GM20000 (cell line): ENCODE results near the gene PROSER3.
A peak's percentile ranks its signal among the peaks of the same experiment; 100 is the strongest.

Source experiments
- DNase-seq: peaks from one replicate; pipeline ENCODE4 v3.0.0; 2012; ENCODE audit warnings: low spot score
- CTCF ChIP-seq: IDR thresholded peaks from 2 replicates; pipeline ENCODE4 v1.5.1; 2012; ENCODE audit warnings: mild to moderate bottlenecking, control low read depth; ENCODE audit errors: extremely low read depth, missing control alignments

The PROSER3 gene

DNA sequence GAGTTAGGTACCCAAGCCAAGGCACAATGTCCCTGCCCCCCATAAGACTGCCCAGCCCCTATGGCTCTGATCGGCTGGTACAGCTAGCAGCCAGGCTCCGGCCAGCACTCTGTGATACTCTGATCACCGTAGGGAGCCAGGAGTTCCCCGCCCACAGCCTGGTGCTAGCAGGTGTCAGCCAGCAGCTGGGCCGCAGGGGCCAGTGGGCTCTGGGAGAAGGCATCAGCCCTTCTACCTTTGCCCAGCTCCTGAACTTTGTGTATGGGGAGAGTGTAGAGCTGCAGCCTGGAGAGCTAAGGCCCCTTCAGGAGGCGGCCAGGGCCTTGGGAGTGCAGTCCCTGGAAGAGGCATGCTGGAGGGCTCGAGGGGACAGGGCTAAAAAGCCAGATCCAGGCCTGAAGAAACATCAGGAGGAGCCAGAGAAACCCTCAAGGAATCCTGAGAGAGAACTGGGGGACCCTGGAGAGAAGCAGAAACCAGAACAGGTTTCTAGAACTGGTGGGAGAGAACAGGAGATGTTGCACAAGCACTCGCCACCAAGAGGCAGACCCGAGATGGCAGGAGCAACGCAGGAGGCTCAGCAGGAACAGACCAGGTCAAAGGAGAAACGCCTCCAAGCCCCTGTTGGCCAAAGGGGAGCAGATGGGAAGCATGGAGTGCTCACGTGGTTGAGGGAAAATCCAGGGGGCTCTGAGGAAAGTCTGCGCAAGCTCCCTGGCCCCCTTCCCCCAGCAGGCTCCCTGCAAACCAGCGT lies 43.2 kb upstream of the PROSER3 start:
- no peak for DNase-seq
- peak; percentile 11 for TF ChIP-seq CTCF

DNA sequence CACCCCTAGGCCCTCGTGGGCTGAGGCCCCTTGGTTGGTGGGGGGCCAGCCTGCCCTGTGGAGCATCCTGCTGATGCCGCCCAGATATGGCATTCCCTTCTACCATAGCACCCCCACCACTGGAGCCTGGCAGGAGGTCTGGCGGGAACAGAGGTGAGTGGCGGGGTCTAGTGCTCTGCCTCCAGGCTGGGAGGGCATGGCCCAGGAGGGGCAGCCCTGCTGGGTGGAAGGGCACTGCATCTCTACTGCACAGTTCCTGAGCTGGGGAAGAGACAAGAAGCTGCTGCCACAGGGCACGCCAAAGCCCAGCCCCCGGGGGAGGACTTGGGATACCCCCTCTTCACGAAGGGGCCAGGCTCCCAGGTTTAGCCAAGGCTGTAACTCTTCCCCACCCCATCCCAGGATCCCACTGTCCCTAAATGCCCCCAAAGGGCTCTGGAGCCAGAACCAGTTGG lies 42.6 kb upstream of the PROSER3 start:
- DNase-seq, result no peak
- TF ChIP-seq CTCF, result no peak

DNA sequence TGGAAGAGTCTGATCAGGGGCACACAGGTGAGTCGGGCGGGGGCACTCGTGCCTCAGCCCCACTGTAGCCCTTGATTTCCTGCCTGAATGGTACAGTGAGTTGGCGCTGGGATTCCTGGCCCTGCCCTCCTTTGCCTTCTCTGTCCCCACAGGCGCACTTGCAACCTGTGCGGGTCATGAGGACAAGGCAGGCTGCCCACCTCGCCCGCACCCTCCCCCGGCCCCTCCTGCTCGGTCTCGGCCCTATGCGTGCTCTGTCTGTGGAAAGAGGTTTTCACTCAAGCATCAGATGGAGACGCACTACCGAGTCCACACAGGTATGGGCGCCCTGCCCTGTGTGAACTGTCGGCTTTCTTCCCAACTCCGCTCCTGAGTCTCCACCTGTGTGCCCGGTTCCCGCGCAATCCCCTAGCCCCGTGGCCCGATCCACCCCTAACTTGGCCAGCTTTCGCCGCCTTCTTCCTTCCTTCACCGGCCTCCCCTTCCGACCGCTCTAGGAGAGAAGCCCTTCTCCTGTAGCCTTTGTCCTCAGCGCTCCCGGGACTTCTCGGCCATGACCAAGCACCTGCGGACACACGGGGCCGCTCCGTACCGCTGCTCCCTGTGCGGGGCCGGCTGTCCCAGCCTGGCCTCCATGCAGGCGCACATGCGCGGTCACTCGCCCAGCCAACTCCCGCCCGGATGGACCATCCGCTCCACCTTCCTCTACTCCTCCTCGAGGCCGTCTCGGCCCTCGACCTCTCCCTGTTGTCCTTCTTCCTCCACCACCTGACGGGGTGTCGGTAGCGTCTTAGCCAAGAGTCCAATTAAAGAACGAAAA lies 41.8 kb upstream of the PROSER3 start:
- DNase-seq, result no peak

DNA sequence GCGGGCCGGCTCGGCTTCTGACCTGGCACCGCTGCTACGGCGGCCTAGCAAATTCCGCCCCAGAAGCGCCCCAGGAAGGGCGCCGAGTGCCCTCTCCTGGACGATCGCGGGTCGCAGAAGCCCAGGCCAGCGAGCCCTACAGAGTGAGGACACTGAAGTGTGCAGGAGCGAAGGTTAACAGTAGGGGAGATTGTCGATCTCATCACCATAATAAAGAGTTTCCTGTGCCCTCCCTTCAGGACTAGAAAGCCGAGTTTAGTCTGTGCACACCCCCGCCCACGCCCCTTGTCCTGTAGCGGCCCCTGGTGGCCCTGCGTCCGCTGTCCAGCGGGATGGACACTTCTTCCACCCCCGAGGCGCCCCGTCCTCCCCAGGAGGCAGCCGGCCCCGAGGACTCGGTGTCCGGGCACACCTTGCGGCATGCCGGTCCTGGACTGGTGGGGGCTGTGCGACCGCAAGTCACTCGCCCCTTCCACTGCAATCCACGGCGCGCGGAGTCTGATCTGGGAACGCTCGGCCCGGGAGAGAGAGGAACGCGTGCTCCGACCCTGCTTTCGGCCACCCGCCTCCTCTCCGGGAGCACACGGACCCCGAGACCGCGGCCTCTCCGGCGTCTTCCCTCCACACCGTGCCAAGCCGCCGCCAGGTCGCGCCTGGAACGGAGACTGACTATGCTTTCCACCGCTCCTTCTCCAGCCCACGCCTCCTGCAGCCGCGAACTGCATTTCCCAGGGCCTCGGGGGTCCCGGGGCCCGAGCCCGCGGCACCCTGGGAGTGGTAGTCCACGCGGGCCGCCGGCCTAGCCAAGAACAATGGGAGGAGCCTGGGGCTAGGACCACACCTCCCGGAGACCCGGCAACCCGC lies 40.9 kb upstream of the PROSER3 start:
- DNase-seq, result peak; percentile 82
- TF ChIP-seq CTCF, result peak; percentile 68

More for the DNA sequence above, 41.8 kb upstream of the PROSER3 start:
- TF ChIP-seq CTCF, result no peak

DNA sequence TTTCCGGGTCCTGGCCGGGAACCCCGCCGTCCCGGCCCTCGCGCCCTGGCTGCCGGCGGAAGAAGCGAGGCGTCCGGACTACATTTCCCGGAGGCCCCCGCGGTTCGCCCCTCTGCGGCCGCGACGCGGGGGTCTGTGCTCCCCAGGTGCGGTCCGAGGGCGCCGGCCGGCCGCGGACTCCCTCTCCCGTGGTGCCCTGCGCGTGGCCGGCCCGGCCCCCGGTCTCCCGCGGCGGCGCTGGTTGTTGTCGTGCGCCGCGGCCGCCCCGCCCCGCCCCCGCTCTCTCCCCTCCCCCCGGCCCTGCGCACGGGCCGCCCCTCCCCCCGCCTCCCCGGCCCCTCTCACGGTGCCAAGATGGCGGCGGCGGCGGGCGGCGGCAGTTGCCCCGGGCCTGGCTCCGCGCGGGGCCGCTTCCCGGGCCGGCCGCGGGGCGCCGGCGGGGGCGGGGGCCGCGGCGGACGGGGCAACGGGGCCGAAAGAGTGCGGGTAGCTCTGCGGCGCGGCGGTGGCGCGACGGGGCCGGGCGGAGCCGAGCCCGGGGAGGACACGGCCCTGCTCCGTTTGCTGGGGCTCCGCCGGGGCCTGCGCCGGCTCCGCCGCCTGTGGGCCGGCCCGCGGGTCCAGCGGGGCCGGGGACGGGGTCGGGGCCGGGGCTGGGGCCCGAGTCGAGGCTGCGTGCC lies 40.2 kb upstream of the PROSER3 start, which contains the start of gene KMT2B:
Gene KMT2B (plus strand): TSS at position 339 of the 680 bp plus-strand sequence. CDS start 16 bp downstream, at position 355.
- DNase-seq, result peak; percentile 99
- no peak for TF ChIP-seq CTCF

DNA sequence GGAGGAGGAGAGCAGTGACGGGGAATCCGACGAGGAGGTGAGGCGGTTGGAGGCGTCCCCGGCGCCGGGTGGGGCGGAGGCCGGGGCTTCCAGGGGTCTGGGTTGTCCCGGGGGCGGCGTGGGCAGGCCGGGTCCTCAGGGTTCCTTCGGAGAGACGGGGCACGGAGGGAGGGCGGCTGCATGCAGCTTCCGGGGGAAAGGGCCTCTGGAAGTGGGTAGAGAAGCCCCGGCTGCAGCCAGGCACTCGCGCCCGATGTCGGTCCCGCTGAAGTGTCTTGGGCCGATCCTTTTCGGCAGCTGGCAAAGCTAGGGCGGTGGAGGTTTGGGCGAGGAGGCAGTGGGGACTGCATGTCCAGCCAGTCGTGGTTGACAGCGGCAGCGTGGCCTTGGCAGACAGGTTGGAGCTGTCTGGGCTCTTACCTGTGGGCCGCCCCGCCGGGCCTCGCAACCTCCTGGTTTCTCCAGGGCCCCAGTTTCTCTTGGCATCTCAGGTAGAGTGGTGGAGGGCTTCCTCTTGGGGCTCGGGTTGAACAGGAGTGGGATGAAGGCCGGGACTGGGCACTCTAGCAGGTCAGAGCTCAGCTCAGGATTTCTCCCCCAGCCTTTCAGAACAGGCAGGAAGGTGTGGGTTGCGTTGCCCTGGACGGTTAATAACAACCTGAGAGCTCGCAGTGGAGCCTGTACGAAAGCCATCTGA lies 39.5 kb upstream of the PROSER3 start:
- TF ChIP-seq CTCF, result no peak
- peak; percentile 77 for DNase-seq
